AG09309 (cell line): Measurements from ENCODE around the gene ST3GAL5.
A peak's percentile ranks its signal among the peaks of the same experiment; 100 is the strongest.
"Not testable (repeated sequence)": the region's sequence is repeated elsewhere in the genome, so short reads cannot be mapped to it uniquely, and the experiment has no call there.

Experiments used
- DNase-seq: peaks from one replicate; pipeline ENCODE4 v3.0.0-alpha.2; 2010; ENCODE audit warnings: low read depth
- H3K4me3 ChIP-seq: 2 replicates; pipeline ENCODE4 v1.5.1; 2011; ENCODE audit warnings: mild to moderate bottlenecking, low read depth, low read length, moderate library complexity; ENCODE audit not compliant: control insufficient read depth
- CTCF ChIP-seq: IDR thresholded peaks from 2 replicates; pipeline ENCODE4 v1.5.1; 2011; ENCODE audit warnings: mild to moderate bottlenecking, low read depth, low read length, inconsistent platforms; ENCODE audit not compliant: insufficient read depth, control insufficient read depth; ENCODE audit errors: missing control alignments

The ST3GAL5 gene

DNA sequence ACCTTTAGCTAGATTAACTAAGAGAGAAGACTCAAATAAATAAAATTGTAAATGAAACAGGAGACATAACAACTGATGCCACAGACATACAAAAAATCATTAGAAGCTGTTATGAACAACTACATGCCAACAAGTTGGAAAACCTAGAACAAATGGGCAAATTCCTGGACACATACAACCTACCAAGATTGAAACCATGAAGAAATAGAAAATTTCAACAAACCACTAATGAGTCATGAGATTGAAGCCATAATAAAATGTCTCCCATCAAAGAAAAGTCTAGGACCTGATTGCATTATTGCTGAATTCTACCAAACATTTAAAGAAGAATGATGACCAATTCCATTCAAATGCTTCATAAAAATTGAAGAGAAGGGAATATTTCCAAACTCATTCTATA is 54.3 kb downstream of the ST3GAL5 start:
- no peak overlapping the region for H3K4me3 ChIP-seq
- DNase-seq: no peak
- TF ChIP-seq CTCF: no peak

- TF ChIP-seq CTCF: no peak
- H3K4me3 ChIP-seq: no peak overlapping the region
- DNase-seq: no peak
Measured at GRCh38 chr2:85831735-85832134, 57.1 kb downstream of the ST3GAL5 start.

DNA sequence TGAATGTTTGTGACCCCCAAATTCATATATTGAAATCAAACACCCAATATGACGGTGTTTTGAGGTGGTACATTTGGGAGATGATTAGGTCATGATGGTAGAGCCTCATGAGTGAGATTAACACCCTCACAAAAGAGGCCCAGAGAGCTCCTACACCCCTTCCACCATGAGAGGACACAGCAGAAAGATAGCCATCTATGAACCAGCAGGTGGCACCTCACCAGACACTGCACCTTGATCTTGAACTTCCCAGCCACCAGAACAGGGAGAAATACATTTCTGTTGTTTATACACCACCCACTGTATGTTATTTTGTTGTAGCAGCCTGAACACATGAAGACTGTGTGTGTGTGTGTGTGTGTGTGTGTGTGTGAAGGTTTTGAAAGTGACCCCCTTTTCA is 58.1 kb downstream of the ST3GAL5 start:
- no peak overlapping the region for H3K4me3 ChIP-seq
- peak; percentile 23 for TF ChIP-seq CTCF
- no peak for DNase-seq

DNA sequence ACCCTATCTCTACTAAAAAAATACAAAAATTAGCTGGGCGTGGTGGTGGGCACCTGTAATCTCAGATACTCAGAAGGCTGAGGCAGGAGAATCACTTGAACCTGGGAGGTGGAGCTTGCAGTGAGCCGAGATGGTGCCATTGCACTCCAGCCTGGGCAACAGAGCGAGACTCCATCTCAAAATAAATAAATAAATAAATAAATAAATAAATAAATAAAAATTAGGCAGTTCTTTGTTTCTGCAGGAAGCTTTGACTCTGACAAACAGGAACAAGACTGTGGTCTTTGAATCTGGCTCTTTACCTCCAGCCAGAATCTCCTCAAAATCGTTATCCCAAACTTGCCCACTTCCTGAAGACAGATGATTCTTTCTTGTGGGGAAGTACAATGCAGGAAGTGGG is 59.4 kb downstream of the ST3GAL5 start:
- not testable (repeated sequence) for DNase-seq, H3K4me3 ChIP-seq

DNA sequence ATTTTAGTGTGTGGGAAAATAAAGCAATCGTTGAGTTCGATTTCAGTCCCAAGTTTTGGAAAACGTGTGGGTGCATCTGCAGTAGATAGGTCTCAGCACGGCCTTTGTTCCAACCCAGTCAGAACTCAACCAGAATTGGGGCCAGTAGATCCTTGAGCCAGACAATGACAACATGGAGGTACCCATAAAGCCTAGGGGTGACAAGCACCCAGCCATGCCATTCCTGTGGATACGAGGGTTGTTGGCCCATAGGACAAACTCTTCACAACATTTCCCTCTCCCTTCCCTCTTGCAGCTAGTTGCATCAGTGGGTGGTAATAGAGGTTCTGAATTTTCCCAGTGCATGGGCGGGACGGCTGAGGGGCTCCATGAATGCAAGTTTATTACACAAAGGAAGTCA is 60.1 kb downstream of the ST3GAL5 start:
- no peak overlapping the region for H3K4me3 ChIP-seq
- DNase-seq: no peak
- no peak for TF ChIP-seq CTCF

GRCh38 chr2:85827879-85828569 is 60.8 kb downstream of the ST3GAL5 start:
- no peak overlapping the region for H3K4me3 ChIP-seq
- TF ChIP-seq CTCF: no peak
- DNase-seq: no peak

DNA sequence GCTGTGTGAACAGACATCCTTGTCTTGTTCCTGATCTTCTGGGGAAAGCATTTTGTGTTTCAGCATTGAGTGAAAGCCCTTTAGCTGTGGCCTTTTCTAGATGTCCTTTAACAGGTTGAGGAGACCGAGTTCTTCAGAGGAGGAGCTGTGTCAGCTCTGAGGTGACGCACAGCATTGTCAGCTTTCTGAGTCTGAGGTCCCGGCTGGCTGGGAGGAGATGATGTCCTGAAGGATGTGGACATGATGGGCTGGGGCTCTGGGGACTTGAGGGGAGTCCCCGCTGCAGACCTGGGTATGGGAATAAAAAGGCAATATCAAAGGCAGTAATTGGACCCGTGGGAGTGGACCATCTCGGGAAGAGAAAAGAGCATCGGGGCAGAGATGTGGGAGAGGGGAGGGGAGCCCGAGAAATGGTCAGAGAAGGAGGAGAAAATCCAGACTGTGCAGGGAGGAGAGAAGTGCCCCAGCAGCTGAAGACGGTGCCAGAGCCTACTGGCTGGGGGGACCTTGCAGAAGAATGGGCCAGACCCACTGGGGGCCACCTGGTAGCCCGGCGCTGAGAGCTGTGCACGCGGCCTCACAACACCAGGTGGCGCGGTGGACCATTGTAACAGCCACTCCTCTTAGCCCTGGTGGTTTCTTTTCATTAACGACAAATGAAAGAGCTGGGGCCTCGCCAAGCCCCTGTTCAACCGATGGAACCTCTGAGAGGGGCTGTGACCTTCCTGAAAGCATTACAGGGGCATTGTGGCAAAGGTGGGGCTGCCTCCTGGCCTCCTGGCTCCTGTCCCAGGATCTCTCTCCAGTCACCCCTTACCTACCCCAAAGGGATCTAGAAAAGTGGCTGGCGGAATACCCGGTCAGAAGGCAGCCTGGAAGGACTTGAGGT is 61.6 kb downstream of the ST3GAL5 start:
- peak; percentile 91 for TF ChIP-seq CTCF
- peak overlapping the region; percentile 3 for H3K4me3 ChIP-seq
- DNase-seq: no peak
